Activated T-helper 17 cell treated with anti-CD3 and anti-CD28 coated beads, Interleukin-2, amount 50 U/mL, for 72 hours (primary cell): ENCODE data around the gene EMILIN2. TPM values are rescaled to one million over a fixed set of nuclear protein-coding genes. Genes with fewer than 3 reads are reported as not detected.

ENCODE experiments used
- total RNA-seq, 2 donors: library from RNA; stranded (reverse); gene quantifications; one replicate each; pipeline ENCODE4 v1.2.3, GENCODE V29; 2022

EMILIN2 gene
- total RNA-seq, 2 donors from 2014 or later: 20.7 to 28.8 TPM

Other genes starting within 250 kb of the EMILIN2 start
- gene SMCHD1, start 191.3 kb upstream of the EMILIN2 start, total RNA-seq: 100 to 1,000 TPM in 1 of 2 donors, 10 to 100 TPM in 1; 99.5 to 106 TPM
- 10 to 100 TPM; 45.8 to 78.1 TPM for gene LPIN2, start 166.1 kb downstream of the EMILIN2 start, total RNA-seq